HG03196 (cell line): ENCODE measurements around the gene STMN3.

Source experiments
- ATAC-seq: cut with Tn5 transposase; IDR thresholded peaks from one replicate; pipeline ENCODE4 v1.9.1; 2021; ENCODE audit not compliant: unreplicated experiment

STMN3 gene

DNA sequence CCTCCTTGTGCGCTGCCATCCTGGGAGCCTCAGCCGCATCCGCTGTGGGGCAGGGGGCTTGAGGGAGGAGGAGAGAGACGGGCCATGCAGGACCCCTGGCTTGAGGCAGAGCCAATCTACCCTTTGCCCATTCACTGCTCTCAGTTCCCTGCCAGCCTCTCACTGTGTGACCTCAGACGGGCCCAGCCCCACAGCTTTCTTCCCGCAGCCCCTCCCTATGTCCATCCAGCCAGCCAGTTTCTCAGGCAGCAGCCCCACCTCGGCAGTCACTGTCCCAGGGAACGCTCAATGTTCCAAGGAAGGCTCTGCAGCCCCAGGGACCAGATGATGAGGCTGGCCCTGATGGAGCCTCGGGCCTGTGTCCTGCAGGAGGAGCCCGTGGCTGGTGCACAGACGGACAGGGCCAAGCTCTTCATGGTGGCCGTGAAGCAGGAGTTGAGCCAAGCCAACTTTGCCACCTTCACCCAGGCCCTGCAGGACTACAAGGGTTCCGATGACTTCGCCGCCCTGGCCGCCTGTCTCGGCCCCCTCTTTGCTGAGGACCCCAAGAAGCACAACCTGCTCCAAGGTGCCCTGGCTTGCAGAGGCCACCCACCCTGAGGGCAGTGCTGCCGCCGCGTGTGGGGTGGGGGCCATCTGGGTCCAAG lies 39.3 kb upstream of the STMN3 start:
- no peak for ATAC-seq

DNA sequence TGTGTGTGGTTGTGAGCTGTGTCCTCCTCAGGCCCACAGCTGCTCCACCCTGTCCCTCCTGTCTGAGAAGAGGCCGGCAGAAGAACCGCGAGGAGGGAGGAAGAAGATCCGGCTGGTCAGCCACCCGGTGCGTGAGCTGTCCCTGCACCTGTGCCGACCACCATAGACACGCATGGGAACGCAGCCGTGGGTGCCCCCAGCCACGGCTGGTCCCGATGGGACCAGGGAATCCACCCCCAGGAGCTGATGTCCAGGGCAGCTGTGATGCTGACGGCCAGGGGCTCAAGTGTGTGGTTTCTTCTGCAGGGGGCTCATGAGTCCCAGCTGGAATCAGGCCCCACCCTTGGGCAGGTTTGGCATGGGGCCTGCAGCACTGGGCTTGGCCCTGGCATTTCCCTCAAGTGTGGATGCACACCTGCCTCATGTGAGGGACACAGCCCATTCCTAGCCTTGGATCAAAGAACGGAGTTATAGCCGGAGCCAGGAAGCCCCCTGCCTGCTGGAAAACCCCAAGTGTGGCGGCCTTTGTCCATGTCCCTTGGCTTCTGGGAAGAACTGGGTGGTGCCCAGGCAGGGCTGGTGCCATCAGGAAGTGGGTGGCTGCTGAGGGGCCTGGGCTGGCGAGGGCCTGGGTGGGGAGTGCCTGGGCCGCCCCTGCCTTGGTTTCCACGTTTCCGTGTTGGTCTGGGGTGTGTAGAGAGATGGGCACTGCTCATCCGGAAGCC lies 38.6 kb upstream of the STMN3 start:
- ATAC-seq, result no peak

- ATAC-seq, result no peak
These were observed 37.9 kb upstream of the STMN3 start for GRCh38 chr20:63690898-63691710.

DNA sequence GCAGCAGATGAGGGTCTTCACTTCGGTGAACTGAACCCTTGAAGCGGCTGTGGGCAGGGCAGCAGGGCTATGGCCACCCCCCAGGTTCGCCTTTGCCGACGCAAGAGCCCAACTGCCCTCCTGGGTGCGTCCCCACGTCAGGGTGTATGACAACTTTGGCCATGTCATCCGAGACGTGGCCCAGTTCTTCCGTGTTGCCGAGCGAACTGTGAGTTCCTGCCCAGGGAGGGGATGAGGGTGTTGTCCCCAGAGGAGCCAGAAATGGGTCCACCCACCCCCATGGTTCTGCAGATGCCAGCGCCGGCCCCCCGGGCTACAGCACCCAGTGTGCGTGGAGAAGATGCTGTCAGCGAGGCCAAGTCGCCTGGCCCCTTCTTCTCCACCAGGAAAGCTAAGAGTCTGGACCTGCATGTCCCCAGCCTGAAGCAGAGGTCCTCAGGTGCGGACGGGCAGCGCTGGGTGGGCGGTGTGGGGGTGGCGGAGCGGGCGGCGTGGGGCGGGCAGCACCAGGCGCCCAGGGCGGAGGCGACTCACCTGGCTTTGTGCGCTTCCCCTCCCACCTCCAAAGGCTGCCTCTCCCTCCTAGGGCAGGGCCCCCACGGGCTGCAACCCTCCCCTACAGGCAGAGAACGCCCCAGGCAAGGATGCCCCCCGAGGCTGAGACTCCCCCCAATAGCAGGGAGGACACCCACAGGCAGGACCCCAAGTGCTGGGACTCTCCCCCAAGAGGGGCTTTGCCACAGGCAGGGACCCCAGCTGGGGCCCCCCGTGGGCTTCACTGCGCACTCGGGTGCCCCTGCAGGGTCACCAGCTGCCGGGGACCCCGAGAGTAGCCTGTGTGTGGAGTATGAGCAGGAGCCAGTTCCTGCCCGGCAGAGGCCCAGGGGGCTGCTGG lies 37.0 kb upstream of the STMN3 start:
- no peak for ATAC-seq

DNA sequence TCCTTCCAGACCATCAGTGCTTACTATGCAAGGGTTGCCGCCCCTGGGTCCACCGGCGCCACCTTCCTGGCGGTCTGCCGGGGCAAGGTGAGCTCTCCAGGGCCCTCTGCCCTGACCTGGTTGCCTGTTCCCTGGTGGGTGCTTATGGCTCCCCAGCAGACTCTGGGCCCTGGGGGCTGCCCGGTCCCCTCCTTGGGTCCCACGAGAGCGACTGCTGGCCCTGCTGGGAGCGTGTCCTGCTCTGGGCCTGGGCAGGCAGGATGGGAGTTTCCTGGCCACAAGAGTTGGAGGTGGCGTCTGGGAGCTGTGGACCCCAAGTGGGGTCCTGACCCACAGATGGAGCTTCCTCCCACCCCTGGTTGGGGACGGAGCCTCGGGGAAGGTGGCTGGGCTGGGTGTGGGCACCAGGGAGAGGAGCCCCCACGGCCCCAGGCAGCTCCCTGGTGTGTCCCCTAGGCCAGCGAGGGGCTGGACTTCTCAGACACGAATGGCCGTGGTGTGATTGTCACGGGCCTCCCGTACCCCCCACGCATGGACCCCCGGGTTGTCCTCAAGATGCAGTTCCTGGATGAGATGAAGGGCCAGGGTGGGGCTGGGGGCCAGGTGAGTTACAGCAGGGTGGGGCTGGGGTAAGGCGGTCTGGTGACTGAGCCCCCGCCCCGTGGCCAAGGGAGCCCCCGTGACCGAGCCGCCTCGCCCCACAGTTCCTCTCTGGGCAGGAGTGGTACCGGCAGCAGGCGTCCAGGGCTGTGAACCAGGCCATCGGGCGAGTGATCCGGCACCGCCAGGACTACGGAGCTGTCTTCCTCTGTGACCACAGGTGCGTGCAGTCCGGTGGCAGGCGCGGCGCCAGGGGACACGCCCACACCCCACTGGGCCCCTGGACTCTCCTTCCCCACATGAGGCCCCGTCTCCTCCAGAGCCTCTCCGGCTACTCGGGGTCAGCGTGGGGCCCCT lies 36.1 kb upstream of the STMN3 start:
- ATAC-seq, result no peak

- ATAC-seq, result no peak
These were observed 35.2 kb upstream of the STMN3 start for GRCh38 chr20:63688228-63689045.

DNA sequence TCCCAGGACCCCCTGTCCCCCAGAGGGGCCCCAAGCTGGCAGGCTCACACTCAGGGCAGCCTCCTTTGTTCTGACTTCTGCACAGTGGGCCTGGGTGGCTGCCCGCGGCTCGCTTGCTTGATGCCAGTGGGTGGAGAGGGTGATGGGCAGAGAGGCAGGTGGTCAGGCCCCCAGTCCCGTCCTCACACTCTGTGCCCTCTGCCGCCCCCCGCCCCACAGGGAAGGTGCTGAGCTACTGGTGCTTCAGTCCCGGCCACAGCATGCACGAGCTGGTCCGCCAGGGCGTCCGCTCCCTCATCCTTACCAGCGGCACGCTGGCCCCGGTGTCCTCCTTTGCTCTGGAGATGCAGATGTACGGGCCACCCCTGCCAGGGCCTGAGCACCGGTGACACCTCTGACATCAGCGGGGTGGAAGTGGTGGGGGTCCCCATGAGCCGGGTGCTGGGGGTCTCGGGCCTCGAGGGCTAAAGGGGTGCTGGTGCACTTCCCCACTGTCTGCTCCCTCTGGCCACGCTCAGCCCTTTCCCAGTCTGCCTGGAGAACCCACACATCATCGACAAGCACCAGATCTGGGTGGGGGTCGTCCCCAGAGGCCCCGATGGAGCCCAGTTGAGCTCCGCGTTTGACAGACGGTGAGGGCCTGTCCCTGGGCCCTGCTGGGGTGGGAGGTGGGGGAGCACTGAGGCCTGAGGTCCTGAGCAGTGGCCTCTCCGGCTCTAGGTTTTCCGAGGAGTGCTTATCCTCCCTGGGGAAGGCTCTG lies 34.4 kb upstream of the STMN3 start:
- no peak for ATAC-seq

- no peak for ATAC-seq
These were observed 33.5 kb upstream of the STMN3 start for GRCh38 chr20:63686492-63687321.

DNA sequence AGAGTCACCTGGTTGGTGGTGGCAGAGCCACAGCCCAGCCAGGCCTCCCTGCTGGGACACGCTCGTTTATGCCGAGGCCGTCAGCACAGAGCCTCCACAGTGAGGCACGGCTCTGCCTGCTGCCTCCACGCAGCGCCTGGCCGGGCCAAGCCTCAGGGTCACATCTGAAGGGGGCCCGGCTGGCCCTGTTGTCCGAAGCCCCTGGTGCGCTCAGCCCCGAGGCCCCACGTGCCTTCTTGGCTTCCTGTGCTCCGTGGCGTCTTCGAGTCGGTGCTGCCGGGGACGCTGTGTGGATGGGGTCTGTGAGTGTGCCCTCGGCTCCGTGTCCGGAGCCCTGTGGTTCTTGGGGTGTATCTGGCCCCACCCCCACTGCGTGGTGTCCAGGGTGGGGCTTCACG lies 32.9 kb upstream of the STMN3 start:
- no peak for ATAC-seq

- no peak for ATAC-seq
These were observed 32.2 kb upstream of the STMN3 start for GRCh38 chr20:63685269-63686026.

DNA sequence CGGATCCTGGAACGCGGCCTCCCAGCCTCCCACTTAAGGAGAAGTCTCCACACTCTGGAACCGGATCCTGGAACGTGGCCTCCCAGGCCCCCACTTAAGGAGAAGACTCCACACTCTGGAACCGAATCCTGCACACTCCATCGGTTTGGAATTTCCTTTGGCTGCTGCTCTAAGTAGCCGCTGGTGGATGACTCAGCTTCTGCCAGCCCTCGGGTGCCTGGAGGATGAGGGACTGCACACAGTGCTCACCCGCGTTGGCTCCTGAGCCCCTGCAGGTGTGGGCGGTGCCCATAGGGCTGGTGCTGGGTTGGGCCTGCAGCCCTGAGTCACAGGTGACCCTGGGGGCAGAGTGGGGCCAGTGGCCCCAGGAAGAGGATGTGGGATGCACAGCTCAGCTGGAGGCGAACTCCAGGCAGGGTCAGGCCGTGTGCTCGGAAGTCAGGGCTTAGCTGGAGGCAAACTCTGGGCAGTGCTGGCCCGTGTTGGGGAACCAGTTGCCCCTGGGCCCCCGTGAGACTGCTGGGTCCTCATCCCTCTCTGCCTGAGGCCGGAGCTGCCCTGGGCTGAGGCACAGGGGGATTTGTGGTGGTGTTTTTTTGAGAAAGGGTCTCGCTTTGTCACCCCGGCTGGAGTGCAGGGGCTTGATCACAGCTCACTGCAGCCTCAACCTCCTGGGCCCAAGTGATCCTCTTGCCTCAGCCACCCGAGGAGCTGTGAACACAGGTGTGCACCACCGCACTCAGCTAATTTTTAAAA lies 29.3 kb upstream of the STMN3 start:
- no peak for ATAC-seq

DNA sequence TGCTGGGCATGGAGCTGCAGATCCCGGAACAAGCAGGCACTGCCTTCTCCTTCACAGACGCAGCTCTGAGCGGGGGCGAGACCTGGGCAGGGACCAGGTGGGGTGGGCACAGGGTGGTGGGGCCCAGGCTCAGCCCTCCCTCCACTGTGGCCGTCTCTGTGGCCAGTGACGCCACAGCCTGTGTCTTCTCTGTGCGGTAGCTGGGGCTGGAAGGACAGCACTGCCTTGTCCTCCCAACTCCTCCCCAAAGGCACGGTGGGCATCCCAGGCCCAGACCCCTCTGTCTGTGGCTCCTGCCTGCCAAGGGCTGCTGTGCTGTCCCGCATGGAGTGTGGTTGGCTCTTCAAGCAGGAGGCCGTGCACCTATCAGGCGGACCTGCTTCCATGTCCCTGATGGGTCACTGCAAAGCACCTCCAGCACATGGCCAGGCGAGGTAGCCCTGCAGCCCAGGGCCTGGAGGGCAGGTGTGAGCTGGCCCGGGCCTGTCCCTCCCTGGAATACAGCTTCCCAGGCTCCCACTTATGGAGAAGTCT lies 28.5 kb upstream of the STMN3 start:
- ATAC-seq, result no peak

GRCh38 chr20:63680857-63681608 lies 27.8 kb upstream of the STMN3 start:
- ATAC-seq, result no peak

GRCh38 chr20:63680427-63680826 lies 27.2 kb upstream of the STMN3 start:
- no peak for ATAC-seq

- no peak for ATAC-seq
These were observed 26.6 kb upstream of the STMN3 start for GRCh38 chr20:63679799-63680305.
